Measurements from ENCODE around the gene NPHP4. TPM values are rescaled to one million over a fixed set of nuclear protein-coding genes. Genes with fewer than 3 reads are reported as not detected.
"Not testable (repeated sequence)": the region's sequence is repeated elsewhere in the genome, so short reads cannot be mapped to it uniquely, and the experiment has no call there.

Gene NPHP4
- total RNA-seq, 1 donor from 2014 or later, result 4.9 TPM

- intact Hi-C loops (cut with micrococcal nuclease), result no loop called here
- no peak for ATAC-seq
- DNase-seq, result no peak
Observed at GRCh38 chr1:5926686-5927435, 65.4 kb downstream of the NPHP4 start.

- intact Hi-C loops (cut with micrococcal nuclease); DNase-seq; ATAC-seq: not testable (repeated sequence)
Observed at GRCh38 chr1:5922700-5923330, 69.4 kb downstream of the NPHP4 start.

DNA sequence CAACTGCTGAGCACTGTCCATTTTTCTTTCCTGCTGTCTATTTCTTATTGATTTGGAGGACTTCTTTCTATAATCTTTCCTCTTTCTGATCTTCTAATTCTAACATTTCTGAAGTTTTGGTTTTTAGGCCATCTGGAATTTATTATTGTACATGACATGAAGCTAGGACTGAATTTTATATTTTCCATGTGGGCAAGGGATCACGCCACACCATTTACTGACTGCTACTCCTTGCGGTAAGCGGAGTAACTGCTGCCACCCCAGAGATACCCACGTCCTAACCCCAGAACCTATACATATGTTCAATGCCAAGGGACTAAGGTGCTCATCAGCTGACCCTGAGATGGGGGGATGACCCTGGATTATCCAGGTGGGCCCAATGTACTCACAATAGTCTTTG is 70.6 kb downstream of the NPHP4 start:
- DNase-seq, result no peak
- ATAC-seq, result no peak
- intact Hi-C loops (cut with micrococcal nuclease), result no loop called here

- intact Hi-C loops (cut with micrococcal nuclease), result no loop called here
- DNase-seq, result no peak
- ATAC-seq, result no peak
Observed at GRCh38 chr1:5921129-5921528, 71.1 kb downstream of the NPHP4 start.

- ATAC-seq (no peak), DNase-seq (no peak)
- intact Hi-C loops (cut with micrococcal nuclease), result no loop called here
Observed at GRCh38 chr1:5920201-5920600, 72.0 kb downstream of the NPHP4 start.

DNA sequence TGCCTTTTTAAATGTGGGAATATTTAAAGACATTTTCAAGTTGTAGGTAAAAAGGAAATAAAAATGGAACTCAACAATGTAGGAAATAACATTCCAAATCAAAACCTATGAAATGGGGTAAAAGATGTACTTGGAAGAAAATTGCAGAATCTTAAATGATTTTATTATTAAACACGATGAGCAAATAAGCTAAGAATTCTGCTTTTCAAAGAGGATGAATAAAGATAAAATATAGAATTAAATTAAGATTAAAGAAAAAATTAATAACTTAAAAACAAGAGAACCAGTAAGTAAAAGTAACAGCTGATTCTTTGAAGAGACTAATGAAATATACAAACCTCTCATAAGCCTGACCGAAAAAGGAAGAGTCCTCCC is 74.0 kb downstream of the NPHP4 start:
- DNase-seq (no peak), ATAC-seq (no peak)
- intact Hi-C loops (cut with micrococcal nuclease), result no loop called here

DNA sequence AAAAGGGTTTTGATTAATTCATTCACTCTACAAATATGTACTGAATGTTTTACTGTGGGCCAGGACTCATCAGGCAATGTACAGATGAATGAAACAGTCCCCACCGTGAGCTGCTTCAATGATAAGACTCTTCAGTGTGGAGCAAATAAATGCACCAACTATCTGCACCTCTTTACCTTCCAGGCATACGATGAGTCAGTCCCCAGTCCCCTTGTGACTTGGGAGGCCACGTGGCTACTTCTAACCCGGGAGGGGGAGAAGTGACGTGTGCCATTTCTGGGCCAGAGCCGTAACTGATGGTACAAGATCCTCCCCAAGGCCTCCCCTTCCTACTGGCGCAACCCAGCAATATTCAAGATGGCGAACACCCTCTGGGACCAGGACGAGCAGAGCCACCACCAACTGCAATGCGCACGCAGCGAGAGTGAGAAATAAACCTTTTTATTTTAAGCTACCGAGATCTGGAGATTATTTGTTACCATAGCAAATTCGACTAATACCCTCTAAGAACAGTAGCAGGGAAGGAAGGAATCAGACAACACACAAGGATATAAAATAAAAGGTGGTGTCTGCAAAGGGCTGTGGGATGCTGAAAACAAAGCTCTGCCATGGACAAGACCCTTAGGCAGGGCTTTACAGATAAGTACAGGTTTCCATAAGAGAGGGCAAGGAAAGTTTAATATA is 74.5 kb downstream of the NPHP4 start:
- intact Hi-C loops (cut with micrococcal nuclease), result no loop called here
- DNase-seq (no peak), ATAC-seq (no peak)

- intact Hi-C loops (cut with micrococcal nuclease), result no loop called here
- DNase-seq, result no peak
- ATAC-seq, result no peak
Observed at GRCh38 chr1:5917281-5917590, 75.0 kb downstream of the NPHP4 start.

DNA sequence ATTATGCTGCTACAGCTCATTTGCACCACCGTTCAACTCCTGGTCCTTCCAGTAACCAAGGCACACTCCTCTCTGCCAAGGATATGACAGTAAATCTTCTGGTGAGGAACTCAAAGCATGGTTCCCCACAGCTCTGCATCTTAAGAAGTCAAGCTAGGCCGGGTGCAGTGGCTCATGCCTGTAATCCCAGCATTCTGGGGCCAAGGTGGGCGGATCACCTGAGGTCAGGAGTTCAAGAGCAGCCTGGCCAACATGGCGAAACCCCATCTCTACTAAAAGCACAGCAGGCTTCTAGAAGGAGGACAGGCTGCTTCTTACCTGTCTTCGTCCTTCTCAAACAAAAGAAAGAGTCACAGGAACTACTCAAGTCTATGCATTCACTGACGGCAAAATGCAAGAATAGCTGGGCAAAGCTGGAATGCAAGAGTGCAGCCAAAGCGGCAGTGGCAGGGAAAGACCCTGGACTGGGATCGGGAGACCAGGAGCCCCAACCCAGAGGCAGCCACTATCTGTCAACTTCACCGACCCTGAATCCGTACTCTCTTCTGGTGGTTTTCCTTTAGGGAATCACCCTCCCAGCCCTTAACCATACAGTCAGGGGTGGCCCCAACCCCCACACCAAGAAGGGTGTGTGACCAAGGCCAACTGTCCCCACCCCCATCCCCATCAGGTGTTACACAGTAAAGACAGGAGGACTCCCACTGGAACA is 75.5 kb downstream of the NPHP4 start:
- intact Hi-C loops (cut with micrococcal nuclease), result no loop called here
- DNase-seq, result no peak
- ATAC-seq, result no peak

DNA sequence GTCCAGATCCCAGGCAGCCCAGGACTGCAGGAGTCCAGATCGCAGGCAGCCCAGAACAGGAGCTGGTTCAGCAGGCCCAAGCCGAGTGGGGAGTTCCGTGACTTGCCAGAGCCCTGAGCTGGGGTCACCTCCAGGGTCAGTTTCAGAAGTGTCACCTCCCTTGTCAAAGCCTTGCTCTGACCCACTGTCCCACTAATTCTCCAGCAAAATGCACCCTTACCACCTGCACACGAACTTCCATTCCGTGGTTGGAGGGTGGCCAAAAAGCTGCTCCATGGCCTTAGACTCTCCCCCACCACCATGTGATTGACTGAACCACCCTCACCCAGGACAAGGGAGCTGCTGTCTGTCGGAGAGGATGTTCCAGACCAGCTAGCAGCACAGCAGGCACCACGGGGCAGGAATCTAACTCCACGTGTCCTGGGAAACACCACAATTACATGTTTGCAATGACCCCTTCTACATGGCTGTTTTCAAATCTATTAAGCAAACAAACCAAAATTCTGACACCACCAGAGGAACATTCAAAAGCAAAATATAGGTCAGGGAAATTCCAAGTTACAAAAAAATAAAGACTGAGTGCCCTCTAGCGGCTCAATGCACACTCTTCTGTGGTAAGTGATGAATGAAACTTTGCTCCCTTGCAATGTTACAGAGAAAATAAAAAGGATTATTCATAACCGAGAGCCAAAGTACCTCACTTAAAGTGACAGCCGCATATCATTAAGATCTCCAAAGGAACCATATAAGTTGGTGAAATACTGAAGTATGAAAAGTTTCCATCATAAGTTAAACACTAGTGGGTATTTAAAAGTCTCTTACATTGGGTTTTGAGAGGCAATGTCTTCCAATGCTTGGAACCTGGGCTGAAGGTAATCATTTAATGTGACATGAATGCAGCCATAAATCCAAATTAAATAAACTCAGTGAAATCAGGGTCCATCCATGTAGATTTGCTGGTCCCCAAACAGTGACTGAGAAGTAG is 76.3 kb downstream of the NPHP4 start:
- DNase-seq (no peak), ATAC-seq (peak; percentile 53)
- intact Hi-C loops (cut with micrococcal nuclease), result no loop called here

- no peak for DNase-seq
- intact Hi-C loops (cut with micrococcal nuclease), result no loop called here
- ATAC-seq, result no peak
Observed at GRCh38 chr1:5914676-5915365, 77.4 kb downstream of the NPHP4 start.

DNA sequence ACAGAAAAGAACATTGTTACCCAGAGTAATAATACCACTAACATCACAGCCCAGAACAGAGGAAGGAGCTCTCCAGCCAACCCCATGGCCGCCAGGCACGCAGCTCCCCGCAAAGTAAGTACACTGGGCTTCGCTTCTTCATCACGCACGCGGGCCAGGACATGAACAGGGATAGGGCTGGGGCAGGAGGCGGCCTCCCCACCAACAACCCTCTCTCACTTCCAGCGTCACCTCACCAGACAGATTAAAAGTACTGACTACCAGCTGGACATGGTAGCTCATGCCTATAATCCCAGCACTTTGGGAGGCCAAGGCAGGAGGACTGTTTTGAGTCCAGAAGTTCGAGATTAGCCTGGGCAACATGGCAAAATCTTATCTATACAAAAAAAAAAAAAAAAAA is 78.3 kb downstream of the NPHP4 start:
- ATAC-seq (no peak), DNase-seq (no peak)
- intact Hi-C loops (cut with micrococcal nuclease), result no loop called here

DNA sequence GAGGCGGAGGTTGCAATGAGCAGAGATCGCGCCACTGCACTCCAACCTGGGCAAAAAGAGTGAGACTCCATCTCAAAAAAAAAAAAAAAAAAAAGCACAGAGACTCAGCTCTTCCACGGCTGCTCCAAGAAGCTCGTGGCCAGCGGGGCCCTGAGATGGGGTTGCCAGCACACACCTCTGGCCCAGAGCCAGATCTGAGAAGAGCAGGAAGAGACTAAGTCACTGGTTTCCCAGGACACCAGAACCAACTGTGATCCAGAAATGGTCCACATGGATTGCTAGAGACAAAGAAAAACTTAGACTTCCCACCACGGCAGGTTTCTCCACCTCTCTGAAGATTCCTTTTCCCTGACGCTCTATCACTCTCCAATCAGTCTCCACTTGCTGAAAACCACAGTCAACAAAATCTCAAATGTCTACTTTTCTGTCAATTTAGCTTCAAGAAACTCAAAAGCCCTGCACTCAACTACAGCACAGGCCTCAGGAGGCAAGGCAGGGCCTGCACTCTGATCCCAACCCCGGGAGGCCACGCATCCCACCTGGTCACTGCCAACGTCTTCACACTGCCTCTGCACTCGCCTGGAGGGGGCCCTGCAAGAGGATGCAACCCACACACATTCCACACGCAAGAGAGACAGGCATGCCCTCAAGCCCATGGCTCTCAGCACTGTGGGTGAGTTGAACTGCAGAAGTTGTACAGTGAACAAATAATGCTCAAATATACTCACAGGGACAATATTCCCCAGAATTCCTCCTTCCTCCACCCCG is 79.0 kb downstream of the NPHP4 start:
- intact Hi-C loops (cut with micrococcal nuclease), result no loop called here
- DNase-seq, result no peak
- no peak for ATAC-seq

GRCh38 chr1:5911871-5912271 is 80.4 kb downstream of the NPHP4 start:
- DNase-seq (no peak), ATAC-seq (no peak)
- intact Hi-C loops (cut with micrococcal nuclease), result no loop called here

DNA sequence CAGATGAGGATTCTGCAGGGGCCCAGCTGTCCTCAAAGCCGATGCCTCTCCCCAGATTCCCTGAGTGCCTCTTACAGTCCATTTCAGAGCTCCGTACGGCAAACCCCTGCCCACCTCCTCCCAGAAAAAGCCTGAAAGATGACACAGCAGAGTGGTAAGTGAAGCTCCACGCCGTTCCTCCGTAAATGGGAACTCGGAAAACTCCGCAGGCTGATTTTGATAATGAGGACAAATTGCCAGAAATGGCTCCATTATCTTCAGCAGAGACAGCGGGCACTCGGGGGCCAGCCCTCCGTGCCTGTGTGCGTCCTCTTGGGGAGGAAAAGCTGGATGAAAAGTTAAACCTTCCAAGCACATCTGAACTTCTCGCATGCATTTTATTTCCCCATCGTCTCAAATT is 81.1 kb downstream of the NPHP4 start:
- intact Hi-C loops (cut with micrococcal nuclease), result no loop called here
- DNase-seq, result no peak
- no peak for ATAC-seq

GRCh38 chr1:5910666-5911065 is 81.6 kb downstream of the NPHP4 start:
- ATAC-seq (no peak), DNase-seq (no peak)
- intact Hi-C loops (cut with micrococcal nuclease), result no loop called here

- intact Hi-C loops (cut with micrococcal nuclease), result no loop called here
- ATAC-seq (no peak), DNase-seq (no peak)
Observed at GRCh38 chr1:5910276-5910620, 82.0 kb downstream of the NPHP4 start.

All from left ventricle myocardium superior (tissue), 1 donor.